ENCODE data around the gene TIAM1.

TIAM1 gene

GRCh38 chr21:31368361-31368760 lies 24.3 kb upstream of the TIAM1 start:
- H3K9me3 ChIP-seq (ENCODE audit: control insufficient read depth, low read length) = no peaks in the 10 kb centered on the region
- no peak overlapping the region for H3K9ac ChIP-seq (ENCODE audit: low read length)
- H3K4me1 ChIP-seq (ENCODE audit: control insufficient read depth, insufficient read depth, low read length) = no peaks in the 10 kb centered on the region
- H3K27me3 ChIP-seq (ENCODE audit: control insufficient read depth, insufficient read depth, low read length) = no peaks in the 10 kb centered on the region
- H3K4me3 ChIP-seq (ENCODE audit: low read length) = no peak overlapping the region
- H3K36me3 ChIP-seq (ENCODE audit: control insufficient read depth, insufficient read depth, low read length) = no peaks in the 10 kb centered on the region

GRCh38 chr21:31367801-31368200 lies 23.7 kb upstream of the TIAM1 start:
- Histone ChIP-seq H3K9me3 (ENCODE audit: control insufficient read depth, low read length) (no peaks in the 10 kb centered on the region), H3K27me3 (ENCODE audit: control insufficient read depth, insufficient read depth, low read length) (no peaks in the 10 kb centered on the region), H3K9ac (ENCODE audit: low read length) (no peak overlapping the region), H3K36me3 (ENCODE audit: control insufficient read depth, insufficient read depth, low read length) (no peaks in the 10 kb centered on the region), H3K4me3 (ENCODE audit: low read length) (no peak overlapping the region), H3K4me1 (ENCODE audit: control insufficient read depth, insufficient read depth, low read length) (no peaks in the 10 kb centered on the region)

- Histone ChIP-seq H3K9ac (ENCODE audit: low read length) (no peak overlapping the region), H3K27me3 (ENCODE audit: control insufficient read depth, insufficient read depth, low read length) (no peaks in the 10 kb centered on the region), H3K9me3 (ENCODE audit: control insufficient read depth, low read length) (no peaks in the 10 kb centered on the region), H3K4me3 (ENCODE audit: low read length) (no peak overlapping the region), H3K4me1 (ENCODE audit: control insufficient read depth, insufficient read depth, low read length) (no peaks in the 10 kb centered on the region), H3K36me3 (ENCODE audit: control insufficient read depth, insufficient read depth, low read length) (no peaks in the 10 kb centered on the region)
Measured at GRCh38 chr21:31366825-31367224, 22.8 kb upstream of the TIAM1 start.

- H3K4me3 ChIP-seq (ENCODE audit: low read length) = no peak overlapping the region
- no peaks in the 10 kb centered on the region for H3K36me3 ChIP-seq (ENCODE audit: control insufficient read depth, insufficient read depth, low read length)
- no peak overlapping the region for H3K9ac ChIP-seq (ENCODE audit: low read length)
- H3K27me3 ChIP-seq (ENCODE audit: control insufficient read depth, insufficient read depth, low read length) = no peaks in the 10 kb centered on the region
- no peaks in the 10 kb centered on the region for H3K4me1 ChIP-seq (ENCODE audit: control insufficient read depth, insufficient read depth, low read length)
- H3K9me3 ChIP-seq (ENCODE audit: control insufficient read depth, low read length) = no peaks in the 10 kb centered on the region
Measured at GRCh38 chr21:31364253-31364945, 20.3 kb upstream of the TIAM1 start.

GRCh38 chr21:31363720-31364119 lies 19.7 kb upstream of the TIAM1 start:
- no peak overlapping the region for H3K4me3 ChIP-seq (ENCODE audit: low read length)
- no peaks in the 10 kb centered on the region for H3K27me3 ChIP-seq (ENCODE audit: control insufficient read depth, insufficient read depth, low read length)
- H3K9me3 ChIP-seq (ENCODE audit: control insufficient read depth, low read length) = no peaks in the 10 kb centered on the region
- no peak overlapping the region for H3K9ac ChIP-seq (ENCODE audit: low read length)
- no peaks in the 10 kb centered on the region for H3K4me1 ChIP-seq (ENCODE audit: control insufficient read depth, insufficient read depth, low read length)
- H3K36me3 ChIP-seq (ENCODE audit: control insufficient read depth, insufficient read depth, low read length) = no peaks in the 10 kb centered on the region

- Histone ChIP-seq H3K36me3 (ENCODE audit: control insufficient read depth, insufficient read depth, low read length) (no peaks in the 10 kb centered on the region), H3K4me3 (ENCODE audit: low read length) (no peak overlapping the region), H3K4me1 (ENCODE audit: control insufficient read depth, insufficient read depth, low read length) (no peaks in the 10 kb centered on the region), H3K9me3 (ENCODE audit: control insufficient read depth, low read length) (no peaks in the 10 kb centered on the region), H3K9ac (ENCODE audit: low read length) (no peak overlapping the region), H3K27me3 (ENCODE audit: control insufficient read depth, insufficient read depth, low read length) (no peaks in the 10 kb centered on the region)
Measured at GRCh38 chr21:31360717-31361116, 16.7 kb upstream of the TIAM1 start.

GRCh38 chr21:31358158-31358557 lies 14.1 kb upstream of the TIAM1 start:
- H3K4me3 ChIP-seq (ENCODE audit: low read length) = no peak overlapping the region
- no peaks in the 10 kb centered on the region for H3K27me3 ChIP-seq (ENCODE audit: control insufficient read depth, insufficient read depth, low read length)
- H3K9ac ChIP-seq (ENCODE audit: low read length) = no peak overlapping the region
- H3K9me3 ChIP-seq (ENCODE audit: control insufficient read depth, low read length) = no peaks in the 10 kb centered on the region
- no peaks in the 10 kb centered on the region for H3K36me3 ChIP-seq (ENCODE audit: control insufficient read depth, insufficient read depth, low read length)
- peaks cover 14% of the 10 kb centered on the region for H3K4me1 ChIP-seq (ENCODE audit: control insufficient read depth, insufficient read depth, low read length)

GRCh38 chr21:31356440-31356839 lies 12.4 kb upstream of the TIAM1 start:
- no peaks in the 10 kb centered on the region for H3K36me3 ChIP-seq (ENCODE audit: control insufficient read depth, insufficient read depth, low read length)
- H3K4me1 ChIP-seq (ENCODE audit: control insufficient read depth, insufficient read depth, low read length) = peaks cover 14% of the 10 kb centered on the region
- no peak overlapping the region for H3K9ac ChIP-seq (ENCODE audit: low read length)

GRCh38 chr21:31354604-31355443 lies 10.8 kb upstream of the TIAM1 start:
- Histone ChIP-seq H3K36me3 (ENCODE audit: control insufficient read depth, insufficient read depth, low read length) (no peaks in the 10 kb centered on the region), H3K4me3 (ENCODE audit: low read length) (no peak overlapping the region), H3K9ac (ENCODE audit: low read length) (no peak overlapping the region), H3K4me1 (ENCODE audit: control insufficient read depth, insufficient read depth, low read length) (peaks cover 14% of the 10 kb centered on the region), H3K9me3 (ENCODE audit: control insufficient read depth, low read length) (no peaks in the 10 kb centered on the region), H3K27me3 (ENCODE audit: control insufficient read depth, insufficient read depth, low read length) (no peaks in the 10 kb centered on the region)

More at GRCh38 chr21:31356440-31356839, 12.4 kb upstream of the TIAM1 start:
- Histone ChIP-seq H3K9me3 (ENCODE audit: control insufficient read depth, low read length) (no peaks in the 10 kb centered on the region), H3K27me3 (ENCODE audit: control insufficient read depth, insufficient read depth, low read length) (no peaks in the 10 kb centered on the region), H3K4me3 (ENCODE audit: low read length) (no peak overlapping the region)

- Histone ChIP-seq H3K9me3 (ENCODE audit: control insufficient read depth, low read length) (no peaks in the 10 kb centered on the region), H3K4me3 (ENCODE audit: low read length) (no peak overlapping the region), H3K9ac (ENCODE audit: low read length) (no peak overlapping the region), H3K4me1 (ENCODE audit: control insufficient read depth, insufficient read depth, low read length) (peaks cover 14% of the 10 kb centered on the region), H3K27me3 (ENCODE audit: control insufficient read depth, insufficient read depth, low read length) (no peaks in the 10 kb centered on the region), H3K36me3 (ENCODE audit: control insufficient read depth, insufficient read depth, low read length) (no peaks in the 10 kb centered on the region)
Measured at GRCh38 chr21:31354122-31354521, 10.1 kb upstream of the TIAM1 start.

- Histone ChIP-seq H3K36me3 (ENCODE audit: control insufficient read depth, insufficient read depth, low read length) (no peaks in the 10 kb centered on the region), H3K9me3 (ENCODE audit: control insufficient read depth, low read length) (no peaks in the 10 kb centered on the region), H3K9ac (ENCODE audit: low read length) (no peak overlapping the region)
Measured at GRCh38 chr21:31352836-31353235, 8.8 kb upstream of the TIAM1 start.

GRCh38 chr21:31351960-31352359 lies 7.9 kb upstream of the TIAM1 start:
- H3K4me1 ChIP-seq (ENCODE audit: control insufficient read depth, insufficient read depth, low read length) = peaks cover 14% of the 10 kb centered on the region

More at GRCh38 chr21:31352836-31353235, 8.8 kb upstream of the TIAM1 start:
- Histone ChIP-seq H3K4me3 (ENCODE audit: low read length) (no peak overlapping the region), H3K27me3 (ENCODE audit: control insufficient read depth, insufficient read depth, low read length) (no peaks in the 10 kb centered on the region), H3K4me1 (ENCODE audit: control insufficient read depth, insufficient read depth, low read length) (peaks cover 14% of the 10 kb centered on the region)

More at GRCh38 chr21:31351960-31352359, 7.9 kb upstream of the TIAM1 start:
- no peaks in the 10 kb centered on the region for H3K9me3 ChIP-seq (ENCODE audit: control insufficient read depth, low read length)
- no peaks in the 10 kb centered on the region for H3K36me3 ChIP-seq (ENCODE audit: control insufficient read depth, insufficient read depth, low read length)
- H3K4me3 ChIP-seq (ENCODE audit: low read length) = no peak overlapping the region
- no peaks in the 10 kb centered on the region for H3K27me3 ChIP-seq (ENCODE audit: control insufficient read depth, insufficient read depth, low read length)
- H3K9ac ChIP-seq (ENCODE audit: low read length) = no peak overlapping the region

All from mucosa of stomach (tissue), 1 donor.